GM12875 (cell line): ENCODE data around the gene IGSF21.

Experiments
- H3K4me3 ChIP-seq: one replicate; pipeline ENCODE4 v1.5.1; 2011; ENCODE audit warnings: low read depth, low read length, control low read depth
- TF ChIP-seq, protein P1 (sequence below): IDR thresholded peaks from 2 replicates; pipeline ENCODE4 v1.5.1; 2011; ENCODE audit warnings: low read depth, mild to moderate bottlenecking, control low read depth, inconsistent platforms, low read length, moderate library complexity, borderline replicate concordance; ENCODE audit not compliant: insufficient read depth

Gene IGSF21

DNA sequence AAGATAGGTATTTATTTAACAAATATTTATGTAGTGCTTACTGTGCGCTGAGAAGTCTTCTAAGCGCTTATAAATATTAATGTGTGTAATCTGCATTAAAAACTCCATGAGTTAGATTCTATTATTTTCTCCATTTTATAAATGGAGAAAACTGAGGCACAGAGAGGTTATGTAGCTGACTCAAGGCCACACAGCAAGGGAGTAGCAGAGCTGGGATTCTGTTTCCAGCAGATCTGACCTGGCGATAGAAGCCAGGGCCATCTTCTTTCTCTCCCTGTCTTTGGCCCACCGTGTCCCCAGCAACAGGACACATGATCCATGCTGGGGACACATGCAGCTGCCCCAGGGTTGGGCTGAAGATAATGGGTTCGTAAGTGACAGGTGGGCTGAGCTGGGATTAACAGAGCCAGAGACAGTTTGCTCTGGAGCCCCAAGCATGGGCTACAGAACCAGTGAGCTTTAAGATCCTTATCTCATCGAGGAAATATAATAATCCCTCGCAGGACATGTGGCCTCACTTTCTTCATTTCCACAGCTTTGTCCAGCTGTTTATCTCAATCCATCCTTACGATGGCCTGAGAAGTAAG, 30.3 kb downstream of the IGSF21 start:
- TF ChIP-seq, protein P1, sequence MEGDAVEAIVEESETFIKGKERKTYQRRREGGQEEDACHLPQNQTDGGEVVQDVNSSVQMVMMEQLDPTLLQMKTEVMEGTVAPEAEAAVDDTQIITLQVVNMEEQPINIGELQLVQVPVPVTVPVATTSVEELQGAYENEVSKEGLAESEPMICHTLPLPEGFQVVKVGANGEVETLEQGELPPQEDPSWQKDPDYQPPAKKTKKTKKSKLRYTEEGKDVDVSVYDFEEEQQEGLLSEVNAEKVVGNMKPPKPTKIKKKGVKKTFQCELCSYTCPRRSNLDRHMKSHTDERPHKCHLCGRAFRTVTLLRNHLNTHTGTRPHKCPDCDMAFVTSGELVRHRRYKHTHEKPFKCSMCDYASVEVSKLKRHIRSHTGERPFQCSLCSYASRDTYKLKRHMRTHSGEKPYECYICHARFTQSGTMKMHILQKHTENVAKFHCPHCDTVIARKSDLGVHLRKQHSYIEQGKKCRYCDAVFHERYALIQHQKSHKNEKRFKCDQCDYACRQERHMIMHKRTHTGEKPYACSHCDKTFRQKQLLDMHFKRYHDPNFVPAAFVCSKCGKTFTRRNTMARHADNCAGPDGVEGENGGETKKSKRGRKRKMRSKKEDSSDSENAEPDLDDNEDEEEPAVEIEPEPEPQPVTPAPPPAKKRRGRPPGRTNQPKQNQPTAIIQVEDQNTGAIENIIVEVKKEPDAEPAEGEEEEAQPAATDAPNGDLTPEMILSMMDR = no peak
- H3K4me3 ChIP-seq = no peak overlapping the region

DNA sequence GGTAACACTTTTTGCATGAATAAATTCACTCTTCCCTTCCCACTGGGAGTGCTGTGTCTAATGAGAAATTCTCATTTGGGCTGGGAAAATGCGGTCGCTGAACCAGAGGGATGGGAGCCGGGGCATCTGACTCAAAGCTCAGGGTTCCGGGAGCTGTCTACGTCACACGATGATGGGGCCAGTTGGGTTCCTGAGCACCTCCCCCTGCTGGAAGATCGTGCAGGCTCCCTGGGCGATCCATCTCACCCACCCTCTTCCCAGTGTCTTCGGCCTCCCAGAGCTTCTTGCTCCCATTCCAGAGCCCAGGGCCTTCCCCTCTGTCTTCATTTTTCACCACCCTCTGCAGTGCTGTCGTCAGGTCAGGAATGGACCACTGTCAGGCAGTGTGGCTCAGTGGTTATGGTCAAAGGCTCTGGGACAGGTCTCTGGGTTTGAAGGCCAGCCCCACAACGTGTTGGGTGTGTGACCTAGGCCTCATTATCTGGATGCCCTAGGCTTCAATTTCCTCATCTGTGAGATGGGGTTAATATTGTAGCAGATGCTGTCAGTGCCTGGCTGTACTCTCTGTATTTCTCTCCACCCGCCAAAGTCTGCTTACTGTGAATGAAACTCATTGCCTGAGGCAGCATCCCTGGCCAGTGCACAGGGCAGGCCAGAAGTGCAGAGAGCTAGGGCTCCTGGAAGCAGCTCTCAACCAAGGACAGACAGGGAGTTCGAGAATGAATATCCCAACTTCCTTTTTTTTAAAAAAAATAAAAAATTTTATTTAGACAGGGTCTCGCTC, 31.8 kb downstream of the IGSF21 start:
- TF ChIP-seq, protein P1 = no peak
- no peak overlapping the region for H3K4me3 ChIP-seq

DNA sequence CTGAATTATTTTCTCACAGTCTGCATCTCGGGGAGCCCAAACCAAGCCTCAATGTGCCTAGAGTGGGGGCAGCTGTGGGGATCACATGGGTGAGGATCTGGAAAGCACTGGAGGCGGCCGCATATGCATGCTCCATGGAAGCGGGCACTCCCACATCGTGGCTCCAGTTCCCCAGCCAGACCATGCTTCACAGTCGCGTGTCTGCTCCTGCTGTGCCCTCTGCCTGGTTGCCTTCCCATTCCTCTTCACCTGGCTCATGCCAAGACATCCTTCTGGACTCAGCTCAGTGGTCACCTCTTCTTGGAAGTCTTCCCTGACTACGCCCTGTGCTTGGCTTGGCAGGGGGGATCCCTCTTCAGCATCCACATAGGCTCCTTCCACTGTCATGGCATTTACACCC, 32.8 kb downstream of the IGSF21 start:
- TF ChIP-seq, protein P1 = no peak
- H3K4me3 ChIP-seq = no peak overlapping the region

DNA sequence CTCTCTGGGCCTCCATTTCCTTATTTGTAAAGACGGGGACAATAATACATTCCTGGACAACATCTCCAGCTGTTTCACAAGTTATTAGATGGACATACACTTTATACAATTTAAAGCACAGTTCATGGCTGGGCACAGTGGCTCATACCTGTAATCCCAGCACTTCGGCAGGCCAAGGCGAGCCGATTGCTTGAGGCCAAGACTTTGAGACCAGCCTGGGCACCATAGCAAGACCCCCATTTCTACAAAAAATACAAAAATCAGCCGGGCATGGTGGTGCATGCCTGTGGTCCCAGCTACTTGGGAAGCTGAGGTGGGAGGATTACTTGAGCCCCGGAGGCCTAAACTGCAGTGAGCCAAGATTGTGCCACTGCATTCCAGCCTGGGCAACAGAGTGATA, 34.1 kb downstream of the IGSF21 start:
- H3K4me3 ChIP-seq = no peak overlapping the region

DNA sequence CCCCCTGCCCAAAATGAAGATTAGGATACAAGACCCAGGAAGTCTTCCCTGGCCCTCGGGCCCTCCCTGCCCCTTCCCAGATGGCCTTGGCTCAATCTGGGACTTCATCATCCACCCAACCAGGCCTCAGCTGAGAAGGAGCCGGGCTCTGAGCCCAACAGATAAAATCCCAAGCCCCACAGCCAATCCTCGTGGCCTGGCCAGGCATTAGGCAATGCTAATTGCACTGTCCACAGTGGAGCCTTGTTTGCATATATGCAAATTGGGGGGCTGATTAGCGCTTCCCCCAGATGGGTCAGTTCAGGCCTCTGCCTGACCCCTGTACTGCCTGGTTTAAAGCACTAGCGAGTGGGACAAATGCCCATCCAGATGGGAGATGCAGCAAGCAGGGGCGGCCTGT, 34.9 kb downstream of the IGSF21 start:
- H3K4me3 ChIP-seq = no peak overlapping the region
- TF ChIP-seq, protein P1 = no peak

More for the DNA sequence above, 34.1 kb downstream of the IGSF21 start:
- TF ChIP-seq, protein P1 = no peak

DNA sequence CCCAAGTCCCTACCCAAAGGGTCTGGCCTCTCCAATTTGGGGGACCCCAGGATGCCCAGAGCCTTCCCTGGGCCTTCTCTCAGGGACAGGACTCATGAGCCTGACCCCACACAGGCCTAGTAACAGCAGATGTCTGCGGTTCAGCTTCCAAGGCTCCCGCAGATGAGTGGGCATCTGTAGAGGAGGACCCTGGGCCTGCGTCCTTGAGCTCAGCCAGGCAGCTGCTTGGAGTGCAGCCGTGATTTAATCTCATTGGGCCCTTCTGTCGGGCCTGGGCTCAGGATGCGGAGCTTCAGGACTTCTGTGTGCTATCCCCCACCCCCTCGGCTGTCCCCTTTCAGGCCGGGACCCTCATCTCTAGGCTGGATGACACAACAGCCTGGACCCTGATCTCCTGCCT, 35.4 kb downstream of the IGSF21 start:
- TF ChIP-seq, protein P1 = no peak
- no peak overlapping the region for H3K4me3 ChIP-seq

DNA sequence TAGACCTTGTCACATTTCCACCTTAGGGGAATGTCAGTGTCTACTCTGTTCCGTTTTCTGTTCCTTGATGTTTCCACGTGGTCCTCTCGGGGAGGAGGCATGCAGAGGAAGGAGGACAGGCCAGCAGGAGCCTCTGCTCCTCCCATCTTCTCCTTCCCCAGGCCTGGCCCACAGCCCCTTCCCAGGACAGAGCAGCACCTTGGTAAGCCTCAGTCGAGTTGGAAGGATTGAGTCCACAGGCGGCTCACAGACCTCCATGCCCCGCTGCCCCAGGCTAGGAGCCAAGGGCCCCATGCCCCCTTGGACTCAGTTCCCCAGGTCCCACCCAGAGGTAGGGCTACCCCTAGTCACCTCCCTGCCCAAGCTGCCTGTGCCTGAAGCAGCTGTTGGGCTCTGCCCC, 36.5 kb downstream of the IGSF21 start:
- H3K4me3 ChIP-seq = no peak overlapping the region
- TF ChIP-seq, protein P1 = no peak
